Upper lobe of left lung (tissue), 4 donors: ENCODE measurements around the gene CRTC3.

Source experiments
- CTCF ChIP-seq, 6 experiments: fragments of 450-650 bp in 4 of 6; fragments of 200-600 bp in 2 of 6; sonication (generic) in 2 of 6; IDR thresholded peaks; one replicate each; pipeline ENCODE4 v1.5.1; 2016 to 2019; ENCODE audit warnings: antibody characterized with exemption in 6 of 6
- EP300 ChIP-seq, 4 donors: sonication (generic); formaldehyde crosslinking; IDR thresholded peaks; one replicate each; pipeline ENCODE4 v1.5.1; 2017; ENCODE audit warnings: antibody characterized with exemption in 4 of 4, control low read depth in 2 of 4

- no peak for TF ChIP-seq CTCF (IDR thresholded peaks at IDR 0.05)
- TF ChIP-seq EP300 (IDR thresholded peaks at IDR 0.05) = no peak
Observed at GRCh38 chr15:90644952-90645725, 115.4 kb downstream of the CRTC3 start.
